Endothelial cell of umbilical vein (primary cell): ENCODE measurements around the gene MMP25. TPM values are rescaled to one million over a fixed set of nuclear protein-coding genes. Genes with fewer than 3 reads are reported as not detected.

Experiments used
- BruUV-seq: library from RNA; stranded (reverse); fragments of 400-500 nt; replicated peaks from 2 replicates; lab custom pipeline; 2021; lab: Mats Ljungman, UMichigan
- CTCF ChIA-PET: fragments of 300-600, 350-600 bp; sonication (Branson Sonifier 250); formaldehyde crosslinking; loops from one replicate; lab custom pipeline; 2021; ENCODE audit warnings: antibody characterized with exemption, inconsistent platforms; lab: Charles Lee
- POLR2A ChIA-PET: fragments of 300-600, 350-600 bp; sonication (Branson Sonifier 250); formaldehyde crosslinking; loops from one replicate; lab custom pipeline; 2021; ENCODE audit warnings: antibody characterized with exemption, inconsistent platforms; lab: Charles Lee
- DNase-seq: peaks from one replicate; pipeline ENCODE4 v3.0.0-alpha.2; 2011; ENCODE audit warnings: low read depth, low spot score
- FAIRE-seq: peaks from 2 replicates; lab custom pipeline; 2011; peaks lifted over from hg19 to GRCh38; lab: Jason Lieb, UNC
- H2AFZ ChIP-seq: 2 replicates; pipeline ENCODE4 v1.6.0; 2012; ENCODE audit warnings: low read depth, low read length, control low read depth, inconsistent platforms
- H3K27ac ChIP-seq: 2 replicates; pipeline ENCODE4 v1.5.1; 2011; ENCODE audit warnings: low read depth, mild to moderate bottlenecking, control low read depth, low read length, moderate library complexity; ENCODE audit not compliant: insufficient read depth
- H3K27me3 ChIP-seq, 2 experiments: 2 replicates each; pipeline versions ENCODE4 v1.6.0 to v1.6.1; 2011; ENCODE audit warnings: low read length in 2 of 2, mixed read lengths in 1 of 2; ENCODE audit not compliant: control insufficient read depth in 2 of 2, insufficient read depth in 2 of 2
- H3K36me3 ChIP-seq, 2 experiments: 2 replicates in 1 of 2; 3 replicates in 1 of 2; pipeline ENCODE4 v1.5.1; 2011; ENCODE audit warnings: low read length in 2 of 2, mild to moderate bottlenecking in 1 of 2, moderate library complexity in 1 of 2; ENCODE audit not compliant: control insufficient read depth in 2 of 2, insufficient read depth in 2 of 2; ENCODE audit errors: extremely low read depth in 1 of 2
- H3K4me1 ChIP-seq: 3 replicates; pipeline ENCODE4 v1.5.1; 2011; ENCODE audit warnings: mild to moderate bottlenecking, low read length; ENCODE audit not compliant: control insufficient read depth, insufficient read depth; ENCODE audit errors: extremely low read depth
- H3K4me2 ChIP-seq: 2 replicates; pipeline ENCODE4 v1.6.1; 2011; ENCODE audit warnings: low read length, control low read depth, mixed read lengths; ENCODE audit not compliant: insufficient read depth
- H3K4me3 ChIP-seq, 3 experiments: fragments of 200-600 bp in 1 of 3; sonication (generic), shearing (Covaris generic) in 1 of 3; replicated peaks in 1 of 3; 2 replicates each; pipeline ENCODE4 v1.5.1; 2011 to 2016; ENCODE audit warnings: control low read depth in 3 of 3, low read length in 3 of 3, mild to moderate bottlenecking in 2 of 3, inconsistent platforms in 1 of 3, low read depth in 1 of 3, moderate library complexity in 1 of 3; ENCODE audit not compliant: insufficient read depth in 1 of 3
- H3K79me2 ChIP-seq: 2 replicates; pipeline ENCODE4 v1.6.0; 2012; ENCODE audit warnings: low read length, inconsistent platforms; ENCODE audit not compliant: control insufficient read depth, insufficient read depth
- H3K9ac ChIP-seq: replicated peaks from 2 replicates; pipeline ENCODE3; 2011; ENCODE audit warnings: low read length, control low read depth; ENCODE audit not compliant: insufficient read depth; ENCODE audit errors: extremely low read depth
- H3K9me1 ChIP-seq: replicated peaks from 3 replicates; pipeline ENCODE4 v1.6.0; 2011; ENCODE audit warnings: mild to moderate bottlenecking, low read length; ENCODE audit not compliant: control insufficient read depth, insufficient read depth; ENCODE audit errors: extremely low read depth
- H3K9me3 ChIP-seq: replicated peaks from 2 replicates; pipeline ENCODE4 v1.5.1; 2012; ENCODE audit warnings: low read length, inconsistent platforms; ENCODE audit not compliant: control insufficient read depth, insufficient read depth
- H4K20me1 ChIP-seq: replicated peaks from 2 replicates; pipeline ENCODE3; 2011; ENCODE audit warnings: mild to moderate bottlenecking, low read length; ENCODE audit not compliant: control insufficient read depth, insufficient read depth; ENCODE audit errors: extremely low read depth
- CTCF ChIP-seq, 2 donors: IDR thresholded peaks; 1 replicate in 1 of 2; 2 replicates in 1 of 2; pipeline ENCODE4 v1.5.1; 2011; ENCODE audit warnings: low read length in 2 of 2, mild to moderate bottlenecking in 2 of 2, moderate library complexity in 2 of 2, control low read depth in 1 of 2, inconsistent platforms in 1 of 2, low read depth in 1 of 2; ENCODE audit not compliant: insufficient read depth in 1 of 2; ENCODE audit errors: extremely low read depth in 1 of 2
- EZH2 ChIP-seq: IDR thresholded peaks from 2 replicates; pipeline ENCODE4 v1.6.1; 2012; ENCODE audit warnings: borderline replicate concordance, low read depth, mild to moderate bottlenecking, moderate library complexity, low read length, inconsistent platforms; ENCODE audit not compliant: severe bottlenecking
- FOS ChIP-seq: IDR thresholded peaks from 2 replicates; pipeline ENCODE4 v1.6.1; 2011; ENCODE audit warnings: mild to moderate bottlenecking, low read length, moderate library complexity, borderline replicate concordance; ENCODE audit not compliant: insufficient read depth
- GATA2 ChIP-seq: IDR thresholded peaks from 2 replicates; pipeline ENCODE4 v1.7.0; 2011; ENCODE audit warnings: low read depth, mild to moderate bottlenecking, moderate library complexity, mixed read lengths, low read length; ENCODE audit not compliant: insufficient read length, insufficient read depth
- JUN ChIP-seq: IDR thresholded peaks from 2 replicates; pipeline ENCODE4 v1.6.1; 2011; ENCODE audit warnings: borderline replicate concordance, low read depth; ENCODE audit not compliant: insufficient read length, insufficient read depth
- MAX ChIP-seq: IDR thresholded peaks from 2 replicates; pipeline ENCODE4 v1.6.1; 2011; ENCODE audit not compliant: insufficient read depth, insufficient read length
- MYC ChIP-seq: IDR thresholded peaks from one replicate; pipeline ENCODE4 v1.6.1; 2011; ENCODE audit warnings: mild to moderate bottlenecking, low read depth, low read length
- POLR2A ChIP-seq: IDR thresholded peaks from 2 replicates; pipeline ENCODE4 v1.6.1; 2012; ENCODE audit warnings: low read depth, mild to moderate bottlenecking, control low read depth, low read length
- POLR2AphosphoS5 ChIP-seq: IDR thresholded peaks from 2 replicates; pipeline ENCODE4 v1.6.1; 2012; ENCODE audit warnings: low read depth, mild to moderate bottlenecking, control low read depth, low read length, moderate library complexity; ENCODE audit not compliant: insufficient read depth
- dilution Hi-C: fragments of 300-500 bp; cut with MboI; formaldehyde crosslinking; loops from one replicate; pipeline ENCODE4 v1.15.0; 2019; ENCODE audit warnings: low sequenced_read_pairs; ENCODE audit not compliant: extremely low pct_ligation_motif_present
- intact Hi-C: fragments of 100-400 bp; cut with micrococcal nuclease; formaldehyde crosslinking; loops from one replicate; pipeline ENCODE4 v1.10.0; 2022
- polyA plus RNA-seq, 4 experiments: library from polyadenylated mRNA; depleted of rRNA in 3 of 4; stranded (reverse) in 3 of 4; unstranded in 1 of 4; fragments of >200 nt; gene quantifications; 2 replicates each; pipeline versions ENCODE4 v1.2.1 to v1.2.3, GENCODE V29; 2011 to 2012; ENCODE audit warnings: missing spikeins in 1 of 4
- total RNA-seq: library from RNA; stranded (reverse); gene quantifications from 2 replicates; pipeline ENCODE4 v1.2.3, GENCODE V29; 2021

Gene MMP25
- total and polyA plus RNA-seq, 2 donors (not counting 3 experiments of a cell fraction or from before 2014, with no cell fraction given), result 0.08 to 0.35 TPM

DNA sequence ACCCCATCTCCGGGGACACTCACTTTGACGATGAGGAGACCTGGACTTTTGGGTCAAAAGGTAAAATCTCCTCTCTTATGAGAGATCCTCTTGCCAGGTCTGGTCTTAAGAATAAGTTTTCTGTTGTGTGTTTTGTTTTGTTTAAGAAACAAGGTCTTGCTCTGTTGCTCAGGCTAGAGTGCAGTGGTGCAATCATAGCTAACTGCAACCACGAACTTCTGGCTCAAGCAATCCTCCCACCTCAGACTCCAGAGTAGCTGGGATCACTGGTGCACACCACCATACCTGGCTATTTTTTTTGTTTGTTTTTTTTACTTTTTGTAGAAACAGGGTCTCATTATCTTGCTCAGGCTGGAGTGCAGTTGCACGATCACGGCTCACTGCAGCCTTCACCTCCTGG, 4.1 kb downstream of the MMP25 start:
- no peaks in the 10 kb centered on the region for H3K36me3 ChIP-seq
- ChIA-PET POLR2A (no interaction called here), CTCF (interaction anchor here (3.4 to 14.7 kb wide), 2 partner anchors 19 to 79 kb away, joined by 13 to 200 read pairs; no protein-coding TSS in a partner anchor)
- FAIRE-seq, result no peak
- no peaks in the 10 kb centered on the region for H3K9me1 ChIP-seq
- dilution Hi-C loops (no loop called here), intact Hi-C loops (no loop called here)
- peaks cover 16 to 27% of the 10 kb centered on the region in 2 experiments for H3K27me3 ChIP-seq
- no peak overlapping the region for H3K27ac ChIP-seq
- DNase-seq, result no peak
- no peaks in the 10 kb centered on the region for H4K20me1 ChIP-seq
- H3K9ac ChIP-seq, result no peak overlapping the region
- TF ChIP-seq FOS (no peak), POLR2A (no peak), EZH2 (no peak)
- no peaks in the 10 kb centered on the region for H3K9me3 ChIP-seq
- no peak overlapping the region for H3K4me3 ChIP-seq
- H3K4me1 ChIP-seq, result no peaks in the 10 kb centered on the region
- no peak overlapping the region for H2AFZ ChIP-seq
- no peaks in the 10 kb centered on the region for H3K79me2 ChIP-seq
- H3K4me2 ChIP-seq, result no peak overlapping the region
- BruUV-seq, result no TSS peak

DNA sequence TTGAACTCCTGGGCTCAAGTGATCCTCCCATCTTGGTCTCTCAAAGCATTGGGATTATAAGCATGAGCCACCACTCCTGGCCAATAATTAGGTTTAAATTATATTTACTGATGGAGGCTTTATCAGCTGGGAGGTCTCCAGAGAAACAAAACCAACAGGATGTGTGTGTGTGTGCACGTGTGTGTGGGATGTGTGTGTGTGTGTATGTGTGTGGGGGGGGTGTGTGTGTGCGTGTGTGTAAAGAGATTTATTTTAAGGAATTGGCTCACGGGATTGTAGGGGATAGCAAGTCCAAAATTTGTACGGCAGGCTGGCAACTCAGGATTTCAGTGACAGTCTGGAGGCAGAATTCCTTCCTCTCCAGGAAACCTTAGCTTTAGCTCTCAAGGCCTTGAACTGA, 4.6 kb downstream of the MMP25 start:
- Histone ChIP-seq H3K4me2 (no peak overlapping the region), H3K9ac (no peak overlapping the region), H3K27me3 (peaks cover 16 to 27% of the 10 kb centered on the region in 2 experiments), H3K9me1 (no peaks in the 10 kb centered on the region), H4K20me1 (no peaks in the 10 kb centered on the region), H3K9me3 (no peaks in the 10 kb centered on the region), H3K36me3 (no peaks in the 10 kb centered on the region), H3K4me1 (no peaks in the 10 kb centered on the region), H3K79me2 (no peaks in the 10 kb centered on the region), H3K27ac (no peak overlapping the region), H2AFZ (no peak overlapping the region), H3K4me3 (no peak overlapping the region)
- DNase-seq, result no peak
- no TSS peak for BruUV-seq
- TF ChIP-seq POLR2A, result no peak
- TF ChIP-seq GATA2, result no peak
- TF ChIP-seq JUN, result no peak
- TF ChIP-seq POLR2AphosphoS5, result no peak
- TF ChIP-seq EZH2, result no peak
- no peak for TF ChIP-seq MAX
- no peak for TF ChIP-seq FOS
- no peak for TF ChIP-seq MYC
- no peak for TF ChIP-seq CTCF (IDR thresholded peaks at IDR 0.05; ENCODE audit: extremely low read depth in 1 of 2, insufficient read depth in 1 of 2, low read depth in 1 of 2, low read length in 2 of 2)
- FAIRE-seq, result no peak
- CTCF ChIA-PET, result interaction anchor here (1.2 to 14.7 kb wide), 2 partner anchors 20 to 78 kb away, joined by 3 to 200 read pairs; no protein-coding TSS in a partner anchor
- intact Hi-C loops, result no loop called here
- dilution Hi-C loops, result no loop called here
- POLR2A ChIA-PET, result no interaction called here
